Neural cell (in vitro differentiated cells): ENCODE results near the gene GTF2IRD1.

Experiments
- SMC3 ChIP-seq: fragments of 450-650 bp; conservative IDR thresholded peaks from 2 replicates; pipeline ENCODE4 v1.6.1; 2014; ENCODE audit warnings: antibody characterized with exemption, mild to moderate bottlenecking, moderate library complexity; ENCODE audit not compliant: poor library complexity
- TF ChIP-seq, protein P1 (sequence below): fragments of 450-650 bp; IDR thresholded peaks from 2 replicates; pipeline ENCODE4 v1.5.1; 2014; ENCODE audit warnings: antibody characterized with exemption, mild to moderate bottlenecking, moderate library complexity; ENCODE audit not compliant: poor library complexity, severe bottlenecking

DNA sequence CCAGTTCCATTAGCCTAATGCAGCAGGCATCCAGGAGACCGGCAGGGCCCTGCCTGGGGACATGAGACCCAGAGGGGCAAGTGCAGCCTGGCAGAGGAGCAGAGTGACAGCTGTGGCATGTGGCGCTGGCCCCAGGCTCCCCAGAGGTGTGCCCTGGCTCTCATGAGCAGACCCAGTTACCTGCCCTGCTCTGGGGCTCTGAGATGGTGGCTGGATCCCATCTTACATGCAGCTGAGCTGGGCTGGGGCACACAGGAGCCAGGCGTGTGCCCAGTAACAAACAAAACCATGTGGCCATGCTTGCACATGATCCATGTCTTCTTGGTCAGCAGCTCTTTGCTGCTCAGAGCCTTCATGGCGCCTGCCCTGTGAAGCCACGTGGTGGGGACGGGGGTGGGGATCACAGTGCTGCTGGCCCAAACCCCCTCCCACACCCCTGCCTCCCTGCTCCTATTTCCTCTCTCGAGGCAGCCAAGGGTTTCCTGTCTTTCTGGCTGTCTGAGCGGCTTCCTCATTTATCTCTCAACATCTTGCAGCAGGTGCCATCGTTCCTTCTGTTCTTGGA is 163.6 kb downstream of the GTF2IRD1 start:
- TF ChIP-seq, protein P1, sequence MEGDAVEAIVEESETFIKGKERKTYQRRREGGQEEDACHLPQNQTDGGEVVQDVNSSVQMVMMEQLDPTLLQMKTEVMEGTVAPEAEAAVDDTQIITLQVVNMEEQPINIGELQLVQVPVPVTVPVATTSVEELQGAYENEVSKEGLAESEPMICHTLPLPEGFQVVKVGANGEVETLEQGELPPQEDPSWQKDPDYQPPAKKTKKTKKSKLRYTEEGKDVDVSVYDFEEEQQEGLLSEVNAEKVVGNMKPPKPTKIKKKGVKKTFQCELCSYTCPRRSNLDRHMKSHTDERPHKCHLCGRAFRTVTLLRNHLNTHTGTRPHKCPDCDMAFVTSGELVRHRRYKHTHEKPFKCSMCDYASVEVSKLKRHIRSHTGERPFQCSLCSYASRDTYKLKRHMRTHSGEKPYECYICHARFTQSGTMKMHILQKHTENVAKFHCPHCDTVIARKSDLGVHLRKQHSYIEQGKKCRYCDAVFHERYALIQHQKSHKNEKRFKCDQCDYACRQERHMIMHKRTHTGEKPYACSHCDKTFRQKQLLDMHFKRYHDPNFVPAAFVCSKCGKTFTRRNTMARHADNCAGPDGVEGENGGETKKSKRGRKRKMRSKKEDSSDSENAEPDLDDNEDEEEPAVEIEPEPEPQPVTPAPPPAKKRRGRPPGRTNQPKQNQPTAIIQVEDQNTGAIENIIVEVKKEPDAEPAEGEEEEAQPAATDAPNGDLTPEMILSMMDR = no peak
- TF ChIP-seq SMC3 = no peak
